GM19035 (cell line): Measurements from ENCODE around the gene BAG3.

ENCODE experiments used
- ATAC-seq: cut with Tn5 transposase; IDR thresholded peaks from one replicate; pipeline ENCODE4 v1.9.1; 2021; ENCODE audit not compliant: unreplicated experiment

Gene BAG3

DNA sequence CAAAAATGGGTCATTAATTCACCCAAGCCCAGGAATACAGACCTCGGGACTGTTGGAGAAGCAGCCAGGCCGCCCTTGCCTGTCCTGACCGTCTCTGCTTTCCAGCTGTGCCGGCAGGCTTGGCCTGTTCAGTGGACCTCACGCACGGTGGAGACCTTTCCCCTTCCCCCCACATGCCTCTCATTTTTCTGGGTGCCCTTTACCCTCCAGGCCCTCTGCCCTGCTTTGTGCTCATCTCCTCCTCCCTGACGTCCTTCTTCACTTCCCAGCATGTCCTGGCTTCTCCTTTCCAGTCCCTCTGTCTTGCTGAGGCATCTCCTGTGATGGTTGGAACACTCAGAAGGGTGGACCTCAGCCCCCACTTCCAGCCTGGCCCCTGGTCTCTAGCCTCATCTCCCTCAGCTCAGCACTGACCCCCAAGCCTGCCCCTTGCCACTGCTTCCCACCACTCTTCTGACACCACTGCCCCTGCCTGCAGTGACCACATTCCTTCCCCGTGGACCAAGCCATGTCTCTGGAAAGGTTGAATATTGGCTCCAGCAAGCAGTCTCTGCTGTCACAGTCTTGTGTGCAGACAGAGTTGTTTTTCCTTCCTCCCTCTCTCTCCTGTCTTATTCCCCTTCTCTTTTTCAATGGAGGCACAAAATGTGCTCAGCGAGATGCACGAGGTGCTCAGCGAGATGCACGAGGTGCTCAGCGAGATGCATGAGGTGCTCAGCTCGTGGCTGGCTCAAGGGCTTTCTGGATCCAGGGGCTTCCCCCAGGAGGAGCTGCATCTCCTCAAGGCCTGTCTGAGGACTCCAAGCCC, 14.9 kb downstream of the BAG3 start:
- ATAC-seq = no peak

DNA sequence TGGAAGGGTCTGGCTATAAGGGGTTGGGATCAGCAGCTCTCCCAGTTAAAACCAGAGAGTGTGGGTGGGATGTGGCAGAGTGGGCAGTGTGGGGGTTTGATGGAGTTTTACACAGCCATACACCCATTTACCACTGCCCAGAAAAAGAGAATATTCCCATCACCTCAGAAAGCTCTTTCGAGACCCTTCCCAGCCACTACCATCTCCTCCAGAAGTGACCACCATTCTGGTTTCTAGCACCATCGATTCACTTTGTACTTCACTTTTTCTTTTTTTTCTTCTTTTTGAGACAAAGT, 15.5 kb downstream of the BAG3 start:
- ATAC-seq = no peak

DNA sequence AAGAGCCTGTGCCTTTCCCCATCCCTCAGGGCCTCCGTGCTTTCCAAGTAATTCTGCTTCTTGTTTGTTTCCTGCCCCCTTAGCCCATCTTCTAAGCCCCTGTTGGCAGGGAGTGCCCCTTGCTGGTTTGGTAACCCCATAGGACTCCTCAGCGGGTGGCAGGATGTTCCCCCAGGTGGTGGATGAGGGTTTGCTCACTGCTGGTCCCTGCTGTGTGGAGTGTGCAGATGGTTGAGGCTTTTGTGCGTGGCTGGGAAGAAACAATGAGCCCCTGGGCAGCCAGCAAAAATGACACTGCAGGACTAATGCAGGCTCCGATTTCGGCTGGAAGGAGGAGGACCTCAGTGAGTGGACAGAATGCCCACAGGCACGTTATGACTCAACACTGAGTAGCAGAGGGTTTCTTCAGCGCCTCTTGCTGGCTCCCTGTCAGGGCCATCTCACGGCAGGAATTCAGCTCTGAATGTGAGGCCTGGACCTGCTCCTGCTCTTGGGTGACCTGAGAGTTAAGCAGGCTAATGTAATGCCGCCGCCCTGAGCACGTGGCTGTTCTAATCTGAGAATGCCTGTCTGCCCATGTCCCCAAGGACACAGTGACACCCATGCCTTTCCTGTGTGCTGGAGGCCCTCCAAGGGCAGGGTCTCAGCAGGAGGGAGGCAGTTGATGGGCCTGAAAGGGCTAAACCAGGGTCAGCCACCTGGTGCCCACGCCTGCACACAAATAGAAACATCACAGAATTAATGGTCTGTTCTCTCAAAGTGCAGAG, 16.6 kb downstream of the BAG3 start:
- ATAC-seq = no peak

DNA sequence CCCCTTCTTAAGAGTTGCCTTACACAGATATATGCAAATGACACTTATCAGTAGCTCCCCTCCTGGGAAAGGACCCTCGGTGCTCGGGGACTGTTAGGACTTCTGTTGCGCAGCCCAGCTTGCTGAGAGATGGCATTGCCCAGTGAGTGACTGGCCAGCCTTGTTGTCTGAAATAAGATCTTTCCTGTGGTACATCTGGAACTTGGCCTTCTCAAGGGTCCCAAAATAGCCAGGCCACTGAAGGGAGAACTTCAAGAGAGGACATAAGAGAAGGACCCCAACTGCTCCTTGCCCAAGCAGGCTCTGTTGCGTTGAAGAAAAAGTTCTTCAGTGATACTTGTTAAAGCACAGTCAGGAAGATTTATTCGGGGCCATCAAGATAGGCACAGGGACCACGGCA, 17.3 kb downstream of the BAG3 start:
- no peak for ATAC-seq

DNA sequence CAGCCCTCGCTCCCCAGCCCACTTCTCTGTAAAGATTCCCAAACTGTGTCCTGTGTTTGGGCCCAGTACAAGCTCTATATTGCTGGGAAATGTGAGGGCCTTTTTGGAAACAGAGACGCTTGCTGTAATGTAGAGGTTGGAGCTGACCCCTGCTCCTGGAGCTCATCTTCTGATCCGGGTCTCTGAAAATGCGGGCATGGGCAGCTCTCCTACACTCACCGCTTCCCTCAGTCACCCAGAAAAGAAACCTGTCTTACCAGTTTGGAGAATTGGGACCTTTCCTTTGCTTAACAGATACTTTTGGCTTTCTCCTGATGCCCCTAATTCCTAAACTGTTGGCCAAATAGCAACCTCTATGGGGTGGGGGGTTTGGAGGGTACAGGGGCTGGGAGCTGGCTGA, 18.2 kb downstream of the BAG3 start:
- ATAC-seq = no peak

DNA sequence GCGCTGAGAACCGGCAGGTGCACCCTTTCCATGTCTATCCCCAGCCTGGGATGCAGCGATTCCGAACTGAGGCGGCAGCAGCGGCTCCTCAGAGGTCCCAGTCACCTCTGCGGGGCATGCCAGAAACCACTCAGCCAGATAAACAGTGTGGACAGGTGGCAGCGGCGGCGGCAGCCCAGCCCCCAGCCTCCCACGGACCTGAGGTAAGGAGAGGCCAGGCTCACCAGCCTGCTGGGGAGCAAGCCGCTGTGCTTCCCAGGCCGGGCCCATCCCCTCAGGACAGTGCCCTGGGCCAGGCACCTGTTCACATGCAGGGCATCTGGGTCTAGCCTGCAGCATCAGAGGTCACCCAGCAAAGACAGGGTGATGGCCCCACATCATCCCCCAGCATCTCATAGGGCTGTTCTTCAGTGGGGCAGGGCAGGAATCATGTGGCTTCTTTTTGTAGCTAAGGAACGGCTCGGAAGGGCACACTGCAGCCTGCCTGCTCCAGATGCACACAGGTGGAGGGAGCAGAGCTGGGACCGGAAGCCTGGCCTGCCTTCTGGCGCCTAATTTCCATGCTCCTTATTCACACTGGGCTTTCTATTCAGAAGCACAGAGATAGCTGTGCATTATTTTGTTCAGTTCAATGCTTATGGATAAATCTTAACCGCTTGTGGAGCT, 18.9 kb downstream of the BAG3 start:
- no peak for ATAC-seq

DNA sequence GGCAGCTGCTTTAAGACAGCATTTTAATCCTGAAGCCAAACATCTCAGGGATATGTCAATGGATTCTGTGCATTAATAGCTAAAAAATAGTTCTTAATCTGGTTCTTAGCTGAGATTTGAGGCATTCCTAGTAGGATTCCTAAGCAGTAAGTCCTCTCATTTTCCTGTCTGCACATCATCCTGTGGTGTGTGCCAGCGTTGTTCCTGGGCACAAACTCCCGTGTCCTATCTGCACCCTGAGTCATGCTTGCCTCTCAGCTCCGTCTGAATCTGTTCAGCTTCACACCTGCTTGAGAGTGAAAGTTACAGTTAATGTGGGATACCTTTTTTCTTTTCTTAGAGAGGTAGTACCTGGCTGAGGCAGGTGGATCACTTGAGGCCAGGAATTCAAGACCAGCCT, 19.5 kb downstream of the BAG3 start:
- ATAC-seq = no peak

DNA sequence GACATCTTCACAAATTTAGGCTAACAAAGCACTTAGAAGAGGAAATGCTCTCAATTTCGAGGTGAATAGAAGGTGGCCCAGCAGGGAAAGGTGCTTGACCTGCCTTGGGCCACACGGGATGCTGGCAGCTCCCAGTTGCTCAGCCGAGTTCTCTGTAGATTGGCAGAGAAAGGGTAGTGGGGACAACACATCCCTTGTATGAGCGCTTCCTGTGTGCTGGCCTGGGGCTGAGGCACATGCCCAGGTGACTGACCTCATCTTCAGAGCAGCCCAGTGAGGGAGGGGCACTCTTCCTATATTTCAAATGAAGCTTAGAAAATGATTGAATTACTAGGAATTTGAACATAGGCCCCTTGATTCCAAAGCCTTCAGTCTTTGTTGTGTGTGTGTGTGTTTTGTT, 20.2 kb downstream of the BAG3 start:
- ATAC-seq = no peak

DNA sequence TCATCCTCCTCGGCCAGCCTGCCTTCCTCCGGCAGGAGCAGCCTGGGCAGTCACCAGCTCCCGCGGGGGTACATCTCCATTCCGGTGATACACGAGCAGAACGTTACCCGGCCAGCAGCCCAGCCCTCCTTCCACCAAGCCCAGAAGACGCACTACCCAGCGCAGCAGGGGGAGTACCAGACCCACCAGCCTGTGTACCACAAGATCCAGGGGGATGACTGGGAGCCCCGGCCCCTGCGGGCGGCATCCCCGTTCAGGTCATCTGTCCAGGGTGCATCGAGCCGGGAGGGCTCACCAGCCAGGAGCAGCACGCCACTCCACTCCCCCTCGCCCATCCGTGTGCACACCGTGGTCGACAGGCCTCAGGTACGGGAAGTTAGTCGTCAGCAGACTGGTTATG, 21.1 kb downstream of the BAG3 start:
- no peak for ATAC-seq

DNA sequence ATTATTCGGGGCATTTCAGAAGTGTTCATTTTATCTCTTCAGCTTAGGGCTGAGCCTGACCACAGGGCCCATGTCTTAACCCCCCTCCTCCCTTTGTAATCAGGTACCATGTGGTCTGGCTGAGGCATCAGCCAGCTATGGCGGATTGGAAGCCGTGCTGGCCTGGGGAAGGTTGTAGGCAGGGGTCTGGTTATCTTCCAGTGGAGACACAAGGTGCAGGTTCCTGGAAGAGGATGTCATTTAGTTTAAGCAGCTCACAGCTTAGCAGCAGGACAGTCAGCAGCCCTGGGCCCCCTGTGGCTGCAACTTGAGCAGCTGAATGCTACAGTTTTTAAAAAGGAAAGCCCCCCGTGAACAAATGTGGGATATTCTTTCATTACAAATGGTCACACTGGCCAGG, 22.1 kb downstream of the BAG3 start:
- ATAC-seq = no peak

DNA sequence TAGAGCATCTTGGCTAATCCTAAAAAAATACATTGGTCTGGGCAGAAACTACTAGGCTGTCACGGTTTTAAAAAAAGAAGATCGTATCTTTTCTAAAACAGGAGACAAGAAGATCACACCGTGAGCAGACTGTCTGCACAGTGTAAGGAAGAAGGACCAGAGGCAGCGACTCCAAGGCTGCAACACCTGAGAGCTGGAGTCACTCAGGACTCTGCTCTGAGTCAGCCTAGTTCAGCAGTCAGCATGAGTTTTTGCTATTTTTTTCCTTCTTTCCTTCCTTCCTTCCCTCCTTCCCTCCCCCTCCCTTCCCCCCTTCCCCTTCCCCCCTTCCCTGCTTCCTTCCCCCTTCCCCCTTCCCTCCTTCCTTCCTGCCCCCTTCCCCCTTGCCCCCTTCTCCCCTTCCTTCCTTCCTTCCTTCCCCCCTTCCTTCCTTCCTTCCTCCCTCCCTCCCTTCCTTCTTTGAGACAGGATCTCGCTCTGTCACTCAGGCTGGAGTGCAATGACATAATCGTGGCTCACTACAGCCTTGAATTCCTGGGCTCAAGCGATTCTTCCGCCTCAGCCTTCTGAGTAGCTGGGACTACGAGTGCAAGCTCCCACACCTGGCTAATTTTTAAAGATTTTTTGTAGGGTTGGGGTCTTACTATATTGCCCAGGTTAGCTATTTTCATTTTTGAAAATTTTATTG, 24.4 kb downstream of the BAG3 start:
- no peak for ATAC-seq

DNA sequence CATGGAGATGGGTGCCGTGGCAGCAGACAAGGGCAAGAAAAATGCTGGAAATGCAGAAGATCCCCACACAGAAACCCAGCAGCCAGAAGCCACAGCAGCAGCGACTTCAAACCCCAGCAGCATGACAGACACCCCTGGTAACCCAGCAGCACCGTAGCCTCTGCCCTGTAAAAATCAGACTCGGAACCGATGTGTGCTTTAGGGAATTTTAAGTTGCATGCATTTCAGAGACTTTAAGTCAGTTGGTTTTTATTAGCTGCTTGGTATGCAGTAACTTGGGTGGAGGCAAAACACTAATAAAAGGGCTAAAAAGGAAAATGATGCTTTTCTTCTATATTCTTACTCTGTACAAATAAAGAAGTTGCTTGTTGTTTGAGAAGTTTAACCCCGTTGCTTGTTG, 25.9 kb downstream of the BAG3 start:
- ATAC-seq = no peak

DNA sequence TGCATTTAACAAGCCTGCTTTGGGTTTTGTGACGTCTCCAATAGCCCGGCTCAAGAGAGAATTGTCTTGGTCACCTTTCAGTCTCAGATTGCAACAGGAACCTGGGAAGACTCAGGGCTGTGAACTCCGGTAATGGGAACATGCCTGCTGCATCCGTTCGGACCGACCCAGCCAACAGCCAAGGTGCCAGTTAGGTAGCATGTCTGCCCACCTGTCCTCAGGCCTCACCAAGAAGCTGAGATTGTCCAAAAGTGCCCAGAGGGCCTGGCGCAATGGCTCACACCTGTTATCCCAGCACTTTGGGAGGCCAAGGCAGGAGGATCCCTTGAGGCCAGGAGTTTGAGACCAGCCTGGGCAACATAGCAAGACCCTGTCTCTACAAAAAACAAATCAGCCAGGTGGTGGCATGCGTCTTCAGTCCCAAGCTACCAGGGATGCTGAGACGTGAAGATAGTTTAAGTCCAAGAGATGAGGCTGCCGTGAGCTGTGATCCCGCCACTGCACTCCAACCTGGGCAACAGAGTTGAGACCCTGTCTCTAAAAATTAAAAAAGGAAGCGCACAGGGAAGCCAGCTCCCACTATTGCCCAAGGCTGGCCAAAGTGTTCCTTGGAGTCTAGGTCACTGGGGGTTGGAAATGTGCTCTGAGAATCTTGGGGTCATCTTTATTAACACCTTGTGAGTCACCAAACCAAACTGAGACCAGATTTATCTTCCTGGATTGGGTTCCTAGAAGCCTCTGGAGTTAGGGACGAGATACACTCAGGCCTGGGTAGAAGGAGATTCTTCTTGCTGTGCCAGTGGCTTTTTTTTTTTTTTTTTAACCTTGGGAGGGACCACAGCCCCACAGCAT, 26.9 kb downstream of the BAG3 start:
- ATAC-seq = no peak

DNA sequence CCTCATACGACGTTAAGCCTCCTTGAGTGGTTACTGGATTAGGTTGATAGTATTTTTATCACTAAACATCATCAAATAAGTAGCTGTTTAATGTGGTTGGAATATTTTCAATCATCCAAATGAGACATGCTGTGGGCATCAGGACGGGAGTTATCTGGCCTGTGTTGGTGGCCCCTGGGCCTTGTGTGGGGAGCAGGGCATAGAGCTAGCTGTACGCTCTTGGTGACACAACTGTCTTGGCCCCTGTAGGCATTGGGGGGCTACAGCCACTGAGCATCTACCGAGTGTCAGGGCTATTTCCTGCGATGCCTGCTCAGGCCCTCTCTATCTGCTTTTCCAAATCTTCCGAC, 28.3 kb downstream of the BAG3 start:
- no peak for ATAC-seq

DNA sequence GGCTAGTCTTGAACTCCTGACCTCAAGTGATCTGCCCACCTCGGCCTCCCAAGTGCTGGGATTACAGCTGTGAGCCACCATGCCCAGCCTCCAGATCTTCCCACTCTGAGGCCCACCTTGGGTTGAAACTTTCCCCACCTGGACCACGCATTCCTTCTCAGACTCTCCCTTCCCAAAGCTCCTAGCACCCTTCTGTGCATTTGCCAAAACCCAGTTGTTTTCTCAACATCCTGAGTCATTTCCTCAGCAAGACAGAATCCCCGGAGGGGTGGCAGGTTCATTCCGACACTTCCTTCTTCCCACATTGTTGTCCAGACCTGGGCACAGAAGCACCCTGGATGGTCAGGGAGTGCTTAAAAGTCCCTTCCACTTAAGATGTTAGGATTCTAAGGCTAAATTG, 28.9 kb downstream of the BAG3 start:
- no peak for ATAC-seq

DNA sequence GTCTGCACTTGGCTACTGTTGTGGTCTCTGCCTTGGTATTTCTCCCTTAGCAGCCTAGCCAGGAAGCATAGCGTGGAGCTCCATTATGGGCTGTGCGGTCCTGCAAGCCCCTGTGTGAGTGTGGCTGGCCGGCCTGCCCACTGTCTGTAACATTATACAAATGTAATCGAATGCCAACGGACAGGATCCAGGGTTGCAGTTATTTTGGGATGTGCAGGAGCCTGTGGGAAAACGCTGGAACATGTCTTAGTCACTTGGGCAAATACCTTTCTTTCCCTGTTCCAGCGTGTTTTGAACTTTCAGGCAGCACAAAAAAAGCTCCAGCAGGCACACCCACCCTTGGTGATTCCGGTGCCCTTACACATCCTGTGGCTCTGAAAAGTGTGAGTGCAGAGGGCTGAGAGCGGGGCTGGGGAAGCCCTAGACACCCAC, 29.5 kb downstream of the BAG3 start:
- ATAC-seq = no peak

DNA sequence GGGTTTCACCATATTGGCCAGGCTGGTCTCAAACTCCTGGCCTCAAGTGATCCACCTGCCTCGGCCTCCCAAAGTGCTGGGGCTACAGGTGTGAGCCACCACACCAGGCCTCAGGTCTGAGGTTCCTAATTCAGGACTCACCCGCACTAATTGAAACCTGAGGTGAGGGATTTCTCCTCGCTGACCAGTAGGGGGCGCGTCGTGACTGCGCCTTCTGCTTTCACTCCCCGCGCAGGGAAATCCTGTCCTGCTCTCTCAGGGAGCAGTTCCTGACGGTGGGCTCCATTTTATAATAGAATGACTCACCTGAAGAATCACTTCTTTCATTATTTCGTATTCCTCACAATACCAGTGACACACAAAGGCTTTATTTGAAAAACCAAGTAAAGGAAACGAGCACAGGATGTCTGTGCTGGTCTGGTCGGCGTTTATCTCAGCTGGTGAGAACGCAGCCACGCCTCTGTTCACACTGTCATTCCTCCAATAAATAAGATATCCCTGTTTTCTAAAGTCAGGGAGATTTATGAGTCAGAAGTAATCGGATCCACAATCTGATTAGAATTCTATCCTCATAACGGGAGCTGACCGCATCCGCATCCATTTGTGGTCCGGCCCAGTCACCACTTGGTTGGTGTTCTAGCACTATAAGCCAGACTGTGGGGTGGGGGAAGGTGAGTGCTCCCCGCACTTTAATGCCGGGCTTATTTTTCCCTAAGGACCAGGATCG, 35.4 kb downstream of the BAG3 start:
- peak; percentile 68 for ATAC-seq

DNA sequence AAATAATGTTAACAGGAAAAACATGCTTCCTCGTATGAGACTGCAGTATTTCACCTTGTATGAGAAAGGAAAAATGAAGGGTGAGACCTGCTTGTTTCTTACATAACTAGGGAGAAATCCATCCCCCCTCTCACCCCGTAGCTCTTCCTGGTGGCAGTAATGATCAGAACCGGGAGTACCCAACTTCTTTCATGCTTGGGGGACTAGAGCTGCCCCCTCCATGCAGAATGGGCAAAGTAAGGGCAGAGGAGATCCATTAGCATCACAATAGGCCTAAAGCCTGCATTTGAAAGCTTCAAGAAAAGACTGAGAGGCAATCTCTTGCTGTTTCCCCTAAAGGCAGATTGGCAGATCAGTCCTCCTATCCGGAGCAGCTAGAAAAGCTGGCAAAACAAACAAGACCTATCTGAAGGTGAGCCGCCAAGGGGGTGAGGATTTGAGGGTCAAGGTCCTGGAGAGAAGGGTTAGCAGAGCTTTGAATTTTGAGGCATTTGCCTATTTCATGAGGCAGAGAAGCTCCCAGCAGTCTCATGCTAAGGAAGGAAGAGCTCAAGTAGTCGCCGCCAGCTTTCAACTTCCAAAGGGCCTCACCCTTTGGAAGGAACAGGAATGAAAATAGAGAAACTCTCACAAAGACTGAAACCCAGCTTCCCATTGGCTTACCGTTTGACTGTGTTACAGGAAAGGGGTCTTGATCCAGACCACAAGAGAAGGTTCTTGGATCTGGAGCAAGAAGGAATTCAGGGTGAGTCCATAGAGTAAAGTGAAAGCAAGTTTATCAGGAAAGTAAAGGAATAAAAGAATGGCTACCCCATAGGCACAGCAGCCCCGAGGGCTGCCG, 36.2 kb downstream of the BAG3 start:
- ATAC-seq = no peak

DNA sequence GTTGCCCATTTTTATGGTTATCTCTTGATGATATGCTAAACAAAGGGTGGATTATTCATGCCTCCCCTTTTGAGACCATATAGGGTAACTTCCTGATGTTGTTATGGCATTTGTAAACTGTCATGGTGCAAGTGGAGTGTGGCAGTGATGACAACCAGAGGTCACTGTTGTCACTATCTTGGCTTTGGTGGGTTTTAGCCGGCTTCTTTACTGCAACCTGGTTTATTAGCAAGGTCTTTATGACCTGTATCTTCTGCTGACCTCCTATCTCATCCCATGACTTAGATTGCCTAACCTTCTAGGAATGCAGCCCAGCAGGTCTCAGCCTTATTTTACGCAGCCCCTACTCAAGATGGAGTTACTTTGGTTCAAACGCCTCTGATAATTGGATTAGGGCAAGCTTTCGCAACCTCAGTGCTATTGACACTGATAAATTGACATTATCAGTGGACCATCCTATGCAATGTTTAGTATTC, 36.9 kb downstream of the BAG3 start:
- ATAC-seq = peak; percentile 57
